Astrocyte (in vitro differentiated cells and primary cell): ENCODE results near the gene PRM3.

ENCODE experiments used
- CTCF ChIP-seq: IDR thresholded peaks from 2 replicates; pipeline ENCODE4 v1.5.1; 2011; ENCODE audit warnings: low read depth, mild to moderate bottlenecking, inconsistent platforms, low read length, moderate library complexity; ENCODE audit not compliant: insufficient read depth
- EZH2 ChIP-seq: IDR thresholded peaks from 2 replicates; pipeline ENCODE4 v1.6.1; 2012; ENCODE audit warnings: mild to moderate bottlenecking, low read length, inconsistent platforms; ENCODE audit not compliant: insufficient read depth

- no peak for TF ChIP-seq CTCF
- TF ChIP-seq EZH2 = no peak
Measured at GRCh38 chr16:11306997-11307638, 33.7 kb upstream of the PRM3 start.
